Vagina (tissue), 2 donors: ENCODE results near the gene COL11A1. TPM values are rescaled to one million over a fixed set of nuclear protein-coding genes. Genes with fewer than 3 reads are reported as not detected.
"Not testable (repeated sequence)": the region's sequence is repeated elsewhere in the genome, so short reads cannot be mapped to it uniquely, and the experiment has no call there.

Experiments used
- DNase-seq, 2 donors: peaks; one replicate each; pipeline ENCODE4 v3.0.0-alpha.2; 2017; ENCODE audit errors: extremely low spot score in 2 of 2
- H3K27ac ChIP-seq: fragments of 200-600 bp; sonication (generic); one replicate; pipeline ENCODE4 v1.5.1; 2019
- H3K27me3 ChIP-seq: fragments of 200-600 bp; sonication (generic); one replicate; pipeline ENCODE4 v1.5.1; 2019
- H3K36me3 ChIP-seq, 2 donors: fragments of 200-600 bp; sonication (generic); one replicate each; pipeline ENCODE4 v1.5.1; 2017 to 2019
- H3K4me1 ChIP-seq: fragments of 200-600 bp; sonication (generic); one replicate; pipeline ENCODE4 v1.5.1; 2019
- H3K4me3 ChIP-seq, 2 donors: fragments of 200-600 bp; sonication (generic); 1 replicate in 1 of 2; 2 replicates in 1 of 2; pipeline ENCODE4 v1.5.1; 2016 to 2019
- H3K9me3 ChIP-seq: fragments of 200-600 bp; sonication (generic); one replicate; pipeline ENCODE4 v1.5.1; 2019
- POLR2A ChIP-seq, 2 donors: fragments of 450-650 bp; IDR thresholded peaks; one replicate each; pipeline ENCODE4 v1.6.1; 2017; ENCODE audit warnings: antibody characterized with exemption in 2 of 2, mild to moderate bottlenecking in 2 of 2, moderate library complexity in 2 of 2
- POLR2AphosphoS5 ChIP-seq, 2 donors: sonication (generic); formaldehyde crosslinking; IDR thresholded peaks; one replicate each; pipeline ENCODE4 v1.9.0; 2017; ENCODE audit warnings: antibody characterized with exemption in 2 of 2, mild to moderate bottlenecking in 2 of 2, low read depth in 1 of 2; ENCODE audit not compliant: insufficient read depth in 1 of 2
- intact Hi-C: fragments of 100-400 bp; cut with DNase I; formaldehyde crosslinking; loops from one replicate; pipeline ENCODE4 v1.15.1; 2023
- total RNA-seq: library from RNA; depleted of rRNA; stranded (reverse); fragments of >200 nt; gene quantifications from one replicate; pipeline ENCODE4 v1.2.3, GENCODE V29; 2016
- TF ChIP-seq, protein P1 (sequence below), 3 experiments: fragments of 450-650 bp in 2 of 3; fragments of 200-600 bp in 1 of 3; sonication (generic) in 1 of 3; IDR thresholded peaks; one replicate each; pipeline ENCODE4 v1.5.1; 2017 to 2019; ENCODE audit warnings: antibody characterized with exemption in 3 of 3, mild to moderate bottlenecking in 2 of 3, moderate library complexity in 2 of 3

COL11A1 gene
- total RNA-seq, 1 donor from 2014 or later = not detected

DNA sequence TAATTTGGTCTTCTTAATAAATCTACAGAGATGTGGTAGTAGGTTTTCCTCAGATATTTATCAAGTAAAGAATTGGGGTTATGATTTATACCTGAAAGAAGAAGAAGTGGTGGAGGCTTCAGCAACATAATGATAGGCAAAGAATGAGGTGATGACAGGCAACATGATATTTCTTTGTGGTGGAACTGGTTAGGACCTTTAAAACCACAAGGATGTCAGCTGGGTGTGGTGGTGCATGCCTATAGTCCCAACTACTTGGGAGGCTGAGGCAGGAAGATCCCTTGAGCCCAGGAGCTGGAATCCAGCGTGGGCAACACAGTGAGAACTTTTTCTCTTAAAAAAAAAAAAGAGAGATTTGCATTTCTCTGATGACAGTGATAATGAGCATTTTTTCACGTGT, 34.1 kb upstream of the COL11A1 start:
- Histone ChIP-seq H3K27ac (no peak overlapping the region), H3K36me3 (no peaks in the 10 kb centered on the region), H3K4me1 (no peaks in the 10 kb centered on the region), H3K27me3 (no peaks in the 10 kb centered on the region), H3K9me3 (no peaks in the 10 kb centered on the region), H3K4me3 (no peak overlapping the region)
- TF ChIP-seq, protein P1, sequence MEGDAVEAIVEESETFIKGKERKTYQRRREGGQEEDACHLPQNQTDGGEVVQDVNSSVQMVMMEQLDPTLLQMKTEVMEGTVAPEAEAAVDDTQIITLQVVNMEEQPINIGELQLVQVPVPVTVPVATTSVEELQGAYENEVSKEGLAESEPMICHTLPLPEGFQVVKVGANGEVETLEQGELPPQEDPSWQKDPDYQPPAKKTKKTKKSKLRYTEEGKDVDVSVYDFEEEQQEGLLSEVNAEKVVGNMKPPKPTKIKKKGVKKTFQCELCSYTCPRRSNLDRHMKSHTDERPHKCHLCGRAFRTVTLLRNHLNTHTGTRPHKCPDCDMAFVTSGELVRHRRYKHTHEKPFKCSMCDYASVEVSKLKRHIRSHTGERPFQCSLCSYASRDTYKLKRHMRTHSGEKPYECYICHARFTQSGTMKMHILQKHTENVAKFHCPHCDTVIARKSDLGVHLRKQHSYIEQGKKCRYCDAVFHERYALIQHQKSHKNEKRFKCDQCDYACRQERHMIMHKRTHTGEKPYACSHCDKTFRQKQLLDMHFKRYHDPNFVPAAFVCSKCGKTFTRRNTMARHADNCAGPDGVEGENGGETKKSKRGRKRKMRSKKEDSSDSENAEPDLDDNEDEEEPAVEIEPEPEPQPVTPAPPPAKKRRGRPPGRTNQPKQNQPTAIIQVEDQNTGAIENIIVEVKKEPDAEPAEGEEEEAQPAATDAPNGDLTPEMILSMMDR (IDR thresholded peaks at IDR 0.05) = no peak
- TF ChIP-seq POLR2A (IDR thresholded peaks at IDR 0.05) (no peak), POLR2AphosphoS5 (IDR thresholded peaks at IDR 0.05; ENCODE audit: insufficient read depth in 1 of 2, low read depth in 1 of 2) (no peak)
- DNase-seq = no peak
- intact Hi-C loops = no loop called here

DNA sequence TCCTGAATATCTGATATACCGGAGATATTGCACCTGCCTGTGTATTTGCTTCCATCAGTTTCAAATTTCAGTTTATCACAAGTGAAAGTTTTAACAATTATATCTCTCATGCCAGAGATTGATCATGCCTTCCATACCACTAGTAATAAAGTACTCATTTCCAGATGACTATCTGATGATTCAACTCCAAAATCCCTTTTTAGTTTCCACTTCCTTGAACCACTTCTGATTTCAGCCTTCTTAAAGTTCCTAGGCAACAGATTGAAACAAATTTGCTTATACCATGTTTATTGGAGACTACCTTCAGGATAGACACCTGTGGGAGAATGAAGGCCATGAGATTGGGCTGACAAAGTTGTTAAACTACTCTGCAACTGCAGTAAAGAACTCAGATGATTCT, 21.5 kb upstream of the COL11A1 start:
- Histone ChIP-seq H3K36me3 (no peaks in the 10 kb centered on the region), H3K9me3 (no peaks in the 10 kb centered on the region), H3K27ac (no peak overlapping the region), H3K4me1 (no peaks in the 10 kb centered on the region), H3K4me3 (no peak overlapping the region), H3K27me3 (no peaks in the 10 kb centered on the region)
- TF ChIP-seq, protein P1 (IDR thresholded peaks at IDR 0.05) = no peak
- no peak for TF ChIP-seq POLR2A (IDR thresholded peaks at IDR 0.05)
- TF ChIP-seq POLR2AphosphoS5 (IDR thresholded peaks at IDR 0.05; ENCODE audit: insufficient read depth in 1 of 2, low read depth in 1 of 2) = no peak
- DNase-seq = no peak
- intact Hi-C loops = no loop called here

DNA sequence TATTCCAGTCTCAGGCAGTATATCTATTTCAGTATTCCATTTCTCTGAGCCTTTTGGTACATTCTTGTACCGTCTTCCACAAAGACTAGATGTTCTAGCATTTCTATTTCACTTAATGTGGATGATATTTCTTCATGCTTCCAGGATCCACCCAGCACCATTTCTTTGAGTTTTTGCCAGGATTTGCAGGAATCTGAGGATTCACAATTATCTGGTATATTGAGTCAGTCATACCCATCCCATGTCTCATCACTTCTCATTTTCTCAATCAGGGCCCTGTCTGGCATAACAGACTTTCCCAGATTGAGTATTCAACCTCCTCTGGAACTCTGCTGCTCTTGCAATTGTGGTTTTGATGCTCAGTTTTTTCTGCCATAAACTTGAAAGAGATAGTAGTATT, 20.9 kb upstream of the COL11A1 start:
- no peaks in the 10 kb centered on the region for H3K9me3 ChIP-seq
- DNase-seq = no peak

DNA sequence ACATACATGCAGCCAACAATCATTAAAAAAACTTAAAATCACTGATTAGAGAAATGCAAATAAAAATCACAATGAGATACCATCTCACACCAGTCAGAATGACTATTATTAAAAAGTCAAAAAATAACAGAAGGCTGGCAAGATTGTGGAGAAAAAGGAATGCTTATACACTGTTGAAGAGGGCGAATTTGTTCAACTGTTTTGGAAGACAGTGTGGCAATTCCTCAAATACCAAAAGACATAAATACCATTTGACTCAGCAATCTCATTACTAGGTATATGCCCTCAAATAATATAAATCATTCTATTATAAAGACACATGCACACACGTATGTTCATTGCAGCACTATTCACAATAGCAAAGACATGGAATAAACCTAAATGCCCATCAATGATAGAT, 19.9 kb upstream of the COL11A1 start:
- intact Hi-C loops = not testable (repeated sequence)

More for the DNA sequence above, 20.9 kb upstream of the COL11A1 start:
- no peaks in the 10 kb centered on the region for H3K36me3 ChIP-seq
- H3K27me3 ChIP-seq = no peaks in the 10 kb centered on the region
- TF ChIP-seq POLR2AphosphoS5 (IDR thresholded peaks at IDR 0.05; ENCODE audit: insufficient read depth in 1 of 2, low read depth in 1 of 2) (no peak), POLR2A (IDR thresholded peaks at IDR 0.05) (no peak)
- H3K4me3 ChIP-seq = no peak overlapping the region
- no peak overlapping the region for H3K27ac ChIP-seq
- intact Hi-C loops = no loop called here
- H3K4me1 ChIP-seq = no peaks in the 10 kb centered on the region

DNA sequence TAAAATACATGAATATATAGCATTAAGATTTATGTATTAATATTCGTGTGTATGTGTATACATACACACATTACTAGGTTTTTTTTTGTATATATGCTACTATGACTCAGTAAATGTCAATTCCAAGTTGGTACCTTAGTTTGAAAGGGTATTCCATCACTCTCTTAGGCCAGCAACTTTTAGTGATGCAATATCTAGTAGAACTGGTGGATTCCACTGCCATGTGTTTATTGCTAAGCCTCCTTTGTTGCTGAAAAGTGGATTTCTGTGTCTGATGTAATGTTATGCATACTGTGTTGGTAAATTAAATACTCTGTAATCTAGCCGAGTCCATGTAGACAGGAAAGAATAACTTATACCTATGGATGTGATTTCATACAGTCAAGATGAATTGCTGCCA, 16.9 kb upstream of the COL11A1 start:
- intact Hi-C loops = no loop called here
- no peaks in the 10 kb centered on the region for H3K9me3 ChIP-seq
- H3K36me3 ChIP-seq = no peaks in the 10 kb centered on the region
- no peak for DNase-seq
- no peak overlapping the region for H3K27ac ChIP-seq
- H3K27me3 ChIP-seq = no peaks in the 10 kb centered on the region
- H3K4me3 ChIP-seq = no peak overlapping the region
- H3K4me1 ChIP-seq = no peaks in the 10 kb centered on the region
- TF ChIP-seq POLR2AphosphoS5 (IDR thresholded peaks at IDR 0.05; ENCODE audit: insufficient read depth in 1 of 2, low read depth in 1 of 2) (no peak), POLR2A (IDR thresholded peaks at IDR 0.05) (no peak)

More for the DNA sequence above, 19.9 kb upstream of the COL11A1 start:
- not testable (repeated sequence) for H3K27me3 ChIP-seq, H3K36me3 ChIP-seq, H3K4me3 ChIP-seq, H3K27ac ChIP-seq, H3K4me1 ChIP-seq, DNase-seq, H3K9me3 ChIP-seq

DNA sequence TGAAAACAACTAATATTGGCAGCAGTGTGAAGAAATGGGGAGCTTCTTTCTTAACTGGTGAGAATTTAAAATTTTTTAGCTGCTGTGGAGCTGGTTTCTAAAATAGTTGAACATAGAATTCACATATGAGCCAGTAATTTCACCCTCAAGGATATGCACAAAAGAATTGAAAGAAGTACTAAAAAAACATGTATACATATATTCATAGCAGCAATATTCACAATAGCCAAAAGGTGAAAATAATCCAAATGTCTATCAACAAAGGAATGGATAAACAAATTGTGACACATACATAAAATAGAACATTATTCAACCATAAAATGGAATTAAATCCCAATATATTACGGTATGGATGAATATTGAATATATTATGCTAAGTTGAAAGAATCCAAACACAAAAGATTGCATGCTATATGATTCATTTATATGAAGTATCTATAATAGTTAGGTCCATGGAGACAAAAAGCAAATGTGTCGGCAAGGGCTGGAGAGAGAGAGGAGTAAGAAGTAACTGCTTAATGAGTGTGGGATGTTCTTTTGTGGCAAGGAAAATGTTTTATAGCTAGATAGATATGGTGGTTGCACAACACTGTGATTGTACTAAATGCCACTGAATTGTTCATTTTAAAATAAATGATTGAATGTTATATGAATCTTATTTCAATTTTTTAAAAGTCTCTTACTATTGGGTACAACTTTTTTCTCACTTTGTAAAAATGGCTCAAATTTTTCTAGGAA, 14.8 kb upstream of the COL11A1 start:
- H3K4me1 ChIP-seq = no peaks in the 10 kb centered on the region
- H3K27me3 ChIP-seq = no peaks in the 10 kb centered on the region
- H3K27ac ChIP-seq = no peak overlapping the region
- H3K9me3 ChIP-seq = no peaks in the 10 kb centered on the region
- no peaks in the 10 kb centered on the region for H3K36me3 ChIP-seq
- intact Hi-C loops = no loop called here
- DNase-seq = no peak
- H3K4me3 ChIP-seq = no peak overlapping the region
- TF ChIP-seq POLR2A (IDR thresholded peaks at IDR 0.05) (no peak), POLR2AphosphoS5 (IDR thresholded peaks at IDR 0.05; ENCODE audit: insufficient read depth in 1 of 2, low read depth in 1 of 2) (no peak)
- TF ChIP-seq, protein P1 (IDR thresholded peaks at IDR 0.05) = no peak
